K562 (cell line): ENCODE data around the gene PRKCB. TPM values are rescaled to one million over a fixed set of nuclear protein-coding genes. Genes with fewer than 3 reads are reported as not detected.

Source experiments
- BMI1 ChIP-seq: fragments of 150-350 bp; IDR thresholded peaks from 2 replicates; pipeline ENCODE4 v1.6.1; 2014; ENCODE audit warnings: low read length
- BRCA1 ChIP-seq, 2 experiments: fragments of 450-650 bp in 1 of 2; sonication (generic) in 1 of 2; formaldehyde crosslinking in 1 of 2; IDR thresholded peaks; 2 replicates each; pipeline versions ENCODE4 v1.5.0 to v1.6.1; 2017 to 2020; ENCODE audit warnings: mild to moderate bottlenecking in 1 of 2, missing genetic modification reagents in 1 of 2
- DIDO1 ChIP-seq: fragments of 450-650 bp; IDR thresholded peaks from 2 replicates; pipeline ENCODE4 v1.6.1; 2016; ENCODE audit warnings: low read depth, missing biosample characterization, missing genetic modification characterization
- ERF ChIP-seq: fragments of 450-650 bp; formaldehyde crosslinking; IDR thresholded peaks from 2 replicates; pipeline ENCODE4 v1.4.0; 2020; ENCODE audit warnings: mild to moderate bottlenecking, mixed read lengths
- ETV6 ChIP-seq, 3 experiments: fragments of 150-350 bp in 1 of 3; sonication (generic) in 1 of 3; formaldehyde crosslinking in 1 of 3; IDR thresholded peaks; 2 replicates each; pipeline versions ENCODE4 v1.6.1 to v1.8.0; 2014 to 2022; ENCODE audit warnings: borderline replicate concordance in 2 of 3, low read depth in 2 of 3, antibody characterized with exemption in 1 of 3, low read length in 1 of 3, mild to moderate bottlenecking in 1 of 3, missing genetic modification reagents in 1 of 3
- MECOM ChIP-seq: fragments of 250-450 bp; sonication (Bioruptor Pico); IDR thresholded peaks from 2 replicates; pipeline ENCODE4 v1.8.0; 2022; ENCODE audit warnings: inconsistent platforms
- NBN ChIP-seq: fragments of 450-650 bp; IDR thresholded peaks from 2 replicates; pipeline ENCODE4 v1.6.1; 2016; ENCODE audit warnings: low read depth, mild to moderate bottlenecking
- POLR2H ChIP-seq: IDR thresholded peaks from 2 replicates; pipeline ENCODE4 v1.6.1; 2016; ENCODE audit warnings: missing genetic modification characterization, low read depth, mild to moderate bottlenecking, control low read depth, missing compliant biosample characterization, moderate library complexity
- SETDB1 ChIP-seq: IDR thresholded peaks from one replicate; pipeline ENCODE4 v1.6.1; 2012; ENCODE audit warnings: low read length, control low read depth, inconsistent platforms
- SOX6 ChIP-seq: fragments of 450-650 bp; IDR thresholded peaks from 2 replicates; pipeline ENCODE4 v1.6.1; 2014; ENCODE audit warnings: mild to moderate bottlenecking
- ZBTB40 ChIP-seq, 2 experiments: fragments of 450-650 bp in 1 of 2; sonication (generic) in 1 of 2; formaldehyde crosslinking in 1 of 2; IDR thresholded peaks; 2 replicates each; pipeline versions ENCODE4 v1.7.1 to v1.9.0; 2016 to 2022; ENCODE audit warnings: inconsistent platforms in 1 of 2, mild to moderate bottlenecking in 1 of 2, missing genetic modification reagents in 1 of 2
- ZNF280B ChIP-seq: fragments of 250-450 bp; sonication (Bioruptor Pico); IDR thresholded peaks from 2 replicates; pipeline ENCODE4 v1.5.1; 2021; ENCODE audit warnings: mild to moderate bottlenecking
- ZNF561 ChIP-seq: fragments of 450-650 bp; formaldehyde crosslinking; conservative IDR thresholded peaks from 2 replicates; pipeline ENCODE4 v1.4.0; 2020; ENCODE audit warnings: mild to moderate bottlenecking, moderate library complexity
- ZNF584 ChIP-seq: fragments of 200-800 bp; sonication (Bioruptor generic); IDR thresholded peaks from 2 replicates; pipeline ENCODE4 v1.6.1; 2016; ENCODE audit warnings: low read depth, mild to moderate bottlenecking, missing genetic modification characterization, missing compliant biosample characterization
- polyA plus RNA-seq, 8 experiments: library from polyadenylated mRNA; depleted of rRNA in 4 of 8; stranded (reverse) in 5 of 8; unstranded in 3 of 8; fragments of >200 nt; fragmentation: Nextera tagmentation in 2 of 8; fragmentation: Illumina TruSeq in 1 of 8; extraction: Ambion mirVana in 2 of 8; extraction: Trizol in 1 of 8; gene quantifications; 2 replicates each; pipeline versions ENCODE4 v1.2.1 to v1.2.3, GENCODE V29; 2011 to 2014; ENCODE audit warnings: inconsistent platforms in 1 of 8, missing spikeins in 1 of 8
- total RNA-seq, 7 experiments: library from RNA; depleted of rRNA in 6 of 7; stranded (reverse); fragments of >200 nt in 6 of 7; fragmentation: Illumina TruSeq in 2 of 7; extraction: Trizol in 2 of 7; gene quantifications; 2 replicates each; pipeline versions ENCODE4 v1.2.1 to v1.2.3, GENCODE V29; 2011 to 2021; ENCODE audit warnings: low replicate concordance in 1 of 7

PRKCB gene
- total and polyA plus RNA-seq, 9 of the 15 experiments (the other 6 are each of a cell fraction or from before 2014, with no cell fraction given): 49.9 to 276 (median 148) TPM

- no peak for TF ChIP-seq ZNF280B (CRISPR knock-in tag)
- TF ChIP-seq DIDO1: no peak
- peak; percentile 91 for TF ChIP-seq SOX6
- no peak for TF ChIP-seq SETDB1
- no peak for TF ChIP-seq BMI1
- peak; percentile 67 for TF ChIP-seq POLR2H (tag)
- TF ChIP-seq NBN: peak; percentile 94
- no peak for TF ChIP-seq BRCA1 (IDR thresholded peaks at IDR 0.05)
- TF ChIP-seq BRCA1 (CRISPR knock-in tag; IDR thresholded peaks at IDR 0.05): no peak
- TF ChIP-seq ZBTB40 (IDR thresholded peaks at IDR 0.05): no peak
- TF ChIP-seq ZBTB40 (CRISPR knock-in tag; IDR thresholded peaks at IDR 0.05): no peak
- peak; percentile 98 to 100 for TF ChIP-seq ETV6 (IDR thresholded peaks at IDR 0.05; ENCODE audit: borderline replicate concordance in 1 of 2, low read depth in 2 of 2, low read length in 1 of 2)
- TF ChIP-seq ETV6 (CRISPR knock-in tag; IDR thresholded peaks at IDR 0.05; ENCODE audit: borderline replicate concordance): no peak
- peak; percentile 85; the same call in 1 of the 2 replicates for TF ChIP-seq ZNF584 (CRISPR knock-in tag)
- TF ChIP-seq ZNF561 (CRISPR knock-in tag): no peak
- TF ChIP-seq MECOM (CRISPR knock-in tag): peak; percentile 58; the same call in 1 of the 2 replicates
- no peak for TF ChIP-seq ERF
These were observed 65.6 kb downstream of the PRKCB start (continued) for GRCh38 chr16:23901178-23902033.
